ENCODE results near the gene UBA3. TPM values are rescaled to one million over a fixed set of nuclear protein-coding genes. Genes with fewer than 3 reads are reported as not detected.

Gene UBA3
- total and polyA plus RNA-seq, 3 donors from 2014 or later = 39.8 to 56.2 (median 43.1) TPM

GRCh38 chr3:69005071-69005790 lies 74.9 kb downstream of the UBA3 start:
- H3K4me3 ChIP-seq = no peak overlapping the region
- no peaks in the 10 kb centered on the region for H3K36me3 ChIP-seq (ENCODE audit: low read depth, missing control alignments)
- no peak for DNase-seq
- no peak overlapping the region for H3K27ac ChIP-seq
- H3K9me3 ChIP-seq = no peaks in the 10 kb centered on the region
- TF ChIP-seq POLR2A (IDR thresholded peaks at IDR 0.05) (no peak), CTCF (IDR thresholded peaks at IDR 0.05) (no peak)
- H3K27me3 ChIP-seq = no peaks in the 10 kb centered on the region
- intact Hi-C loops (cut with DNase I; ENCODE audit: low total_unique reads) = no loop called here
- H3K4me1 ChIP-seq = peaks cover 5% of the 10 kb centered on the region
- WGBS, 2 donors = 73% methylated on average over 6 of the region's 6 CpGs

MicroRNAs encoded within 50 kb of the gene (microRNA counts, 767-probe panel; counts per million panel counts)
- 0 to 152 counts per million in 2 donors for microRNA hsa-miR-3136-5p

Small RNAs within 50 kb of the gene (microRNA-seq; reads per million reads assigned to microRNA genes)
- gene MIR3136 (ENCODE audit: borderline number of aligned reads in 2 of 2, borderline replicate concordance in 1 of 2) = 0 reads per million in 2 donors

Small RNAs within 50 kb of the gene (small RNA-seq; reads per million reads assigned to genes)
- 0 reads per million in 2 donors for gene MIR3136

Other genes starting within 250 kb of the UBA3 start
- 1 to 10 TPM in 1 of 2 donors, under 1 TPM in 1; 0.93 to 3.3 TPM for gene TAFA4, start 147.8 kb downstream of the UBA3 start, total RNA-seq
- 0.66 TPM for gene TAFA4, start 147.8 kb downstream of the UBA3 start, polyA plus RNA-seq (ENCODE audit: insufficient read depth, low read depth, low replicate concordance)
- gene EOGT, start 66.7 kb downstream of the UBA3 start, total RNA-seq = 10 to 100 TPM; 15.0 to 22.7 TPM
- gene EOGT, start 66.7 kb downstream of the UBA3 start, polyA plus RNA-seq (ENCODE audit: insufficient read depth, low read depth, low replicate concordance) = 16.6 TPM
- 10 to 100 TPM; 37.4 to 67.7 TPM for gene TMF1, start 28.0 kb downstream of the UBA3 start, total RNA-seq
- gene TMF1, start 28.0 kb downstream of the UBA3 start, polyA plus RNA-seq (ENCODE audit: insufficient read depth, low read depth, low replicate concordance) = 30.6 TPM
- 10 to 100 TPM; 61.3 to 70.6 TPM for gene ARL6IP5, start 4.6 kb upstream of the UBA3 start, total RNA-seq
- gene ARL6IP5, start 4.6 kb upstream of the UBA3 start, polyA plus RNA-seq (ENCODE audit: insufficient read depth, low read depth, low replicate concordance) = 68.3 TPM
- not detected for gene LMOD3, start 42.2 kb upstream of the UBA3 start, total RNA-seq
- 0.55 TPM for gene LMOD3, start 42.2 kb upstream of the UBA3 start, polyA plus RNA-seq (ENCODE audit: insufficient read depth, low read depth, low replicate concordance)